Hepatic stellate cell (primary cell): ENCODE measurements around the gene PNMA3.
A peak's percentile ranks its signal among the peaks of the same experiment; 100 is the strongest.
"Not testable (repeated sequence)": the region's sequence is repeated elsewhere in the genome, so short reads cannot be mapped to it uniquely, and the experiment has no call there.

Experiments used
- DNase-seq: peaks from one replicate; pipeline ENCODE4 v3.0.0; 2011; ENCODE audit warnings: low spot score

The PNMA3 gene, protein sequence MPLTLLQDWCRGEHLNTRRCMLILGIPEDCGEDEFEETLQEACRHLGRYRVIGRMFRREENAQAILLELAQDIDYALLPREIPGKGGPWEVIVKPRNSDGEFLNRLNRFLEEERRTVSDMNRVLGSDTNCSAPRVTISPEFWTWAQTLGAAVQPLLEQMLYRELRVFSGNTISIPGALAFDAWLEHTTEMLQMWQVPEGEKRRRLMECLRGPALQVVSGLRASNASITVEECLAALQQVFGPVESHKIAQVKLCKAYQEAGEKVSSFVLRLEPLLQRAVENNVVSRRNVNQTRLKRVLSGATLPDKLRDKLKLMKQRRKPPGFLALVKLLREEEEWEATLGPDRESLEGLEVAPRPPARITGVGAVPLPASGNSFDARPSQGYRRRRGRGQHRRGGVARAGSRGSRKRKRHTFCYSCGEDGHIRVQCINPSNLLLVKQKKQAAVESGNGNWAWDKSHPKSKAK

GRCh38 chrX:153055871-153056749 lies at the start of gene PNMA3:
TSS of gene PNMA3 (plus strand) at chrX:153056470. CDS start at chrX:153057056, 586 bp downstream.
- no peak for DNase-seq

- DNase-seq, result not testable (repeated sequence)
Observed at GRCh38 chrX:153017174-153017573, 39.1 kb upstream of the PNMA3 start.

- no peak for DNase-seq
Observed at GRCh38 chrX:153019166-153019565, 37.1 kb upstream of the PNMA3 start.

DNA sequence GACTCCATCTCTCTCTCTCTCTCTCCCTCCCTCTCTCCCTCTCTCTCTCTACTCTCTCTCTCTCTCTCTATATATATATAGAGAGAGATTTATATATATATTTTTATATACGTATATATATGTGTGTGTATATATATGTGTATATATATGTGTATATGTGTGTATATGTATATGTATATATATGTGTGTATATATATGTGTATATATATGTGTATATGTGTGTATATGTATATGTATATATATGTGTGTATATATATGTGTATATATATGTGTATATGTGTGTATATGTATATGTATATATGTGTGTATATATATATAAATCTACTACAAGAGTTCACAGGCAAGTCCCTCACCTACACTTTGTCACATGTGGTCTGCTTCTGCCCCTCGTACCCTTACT lies 29.8 kb upstream of the PNMA3 start:
- not testable (repeated sequence) for DNase-seq

DNA sequence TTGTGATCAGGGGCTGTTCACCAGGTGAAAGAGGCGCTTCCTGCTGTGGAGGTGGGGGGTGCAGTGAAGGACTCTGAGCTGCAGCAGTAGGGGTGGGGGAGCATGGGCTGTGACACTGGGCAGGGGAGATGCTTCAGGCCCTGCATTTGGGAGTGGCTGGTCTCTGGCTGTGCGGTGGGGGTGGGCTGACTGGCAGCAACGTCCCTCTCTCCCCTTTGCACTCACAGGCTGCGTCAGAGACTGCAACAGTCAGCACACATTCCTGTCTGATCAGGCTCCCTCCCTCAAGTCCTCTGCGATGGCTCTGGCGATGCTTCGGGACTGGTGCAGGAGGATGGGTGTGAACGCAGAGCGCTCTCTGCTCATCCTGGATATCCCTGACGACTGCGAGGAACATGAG lies 27.8 kb upstream of the PNMA3 start:
- DNase-seq, result not testable (repeated sequence)

DNA sequence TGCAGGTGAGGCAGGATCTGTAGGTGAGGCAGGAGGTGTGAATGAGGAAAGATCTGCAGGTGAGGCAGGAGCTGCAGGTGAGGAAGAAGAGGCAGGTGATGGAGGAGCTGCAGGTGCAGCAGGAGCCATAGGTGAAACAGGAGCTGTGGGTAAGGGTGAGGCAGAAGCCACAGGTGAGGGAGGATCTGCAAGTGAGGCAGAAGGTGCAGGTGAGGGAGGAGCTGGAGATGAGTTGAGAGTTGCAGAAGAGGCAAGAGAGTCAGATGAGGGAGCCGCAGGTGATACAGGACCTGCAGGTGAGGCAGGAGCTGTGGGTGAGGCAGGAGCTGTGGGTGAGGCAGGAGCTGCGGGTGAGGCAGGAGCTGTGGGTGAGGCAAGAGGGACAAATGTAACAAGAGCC lies 27.1 kb upstream of the PNMA3 start:
- DNase-seq, result no peak

DNA sequence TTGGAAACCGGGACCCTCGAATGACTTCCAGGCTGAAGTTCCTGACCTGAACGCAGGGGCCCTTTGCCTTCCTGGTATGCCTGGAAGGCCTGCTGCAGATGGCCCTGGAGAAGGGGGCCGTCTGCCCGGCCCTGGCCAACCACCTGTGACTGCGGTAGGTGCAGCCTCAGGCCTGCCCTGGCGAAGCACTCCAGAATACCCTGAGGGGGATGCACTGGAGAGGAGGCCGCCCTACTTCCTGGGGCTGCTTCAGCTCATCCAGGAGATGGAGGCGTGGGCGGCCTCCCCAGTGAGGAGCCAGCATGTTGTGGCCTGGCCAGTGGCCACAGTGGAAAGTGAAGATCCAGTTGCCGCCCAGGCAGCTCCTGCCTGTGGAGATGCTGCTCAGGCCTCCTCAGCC lies 26.4 kb upstream of the PNMA3 start:
- DNase-seq, result no peak

- no peak for DNase-seq
Observed at GRCh38 chrX:153030801-153031200, 25.5 kb upstream of the PNMA3 start.

DNA sequence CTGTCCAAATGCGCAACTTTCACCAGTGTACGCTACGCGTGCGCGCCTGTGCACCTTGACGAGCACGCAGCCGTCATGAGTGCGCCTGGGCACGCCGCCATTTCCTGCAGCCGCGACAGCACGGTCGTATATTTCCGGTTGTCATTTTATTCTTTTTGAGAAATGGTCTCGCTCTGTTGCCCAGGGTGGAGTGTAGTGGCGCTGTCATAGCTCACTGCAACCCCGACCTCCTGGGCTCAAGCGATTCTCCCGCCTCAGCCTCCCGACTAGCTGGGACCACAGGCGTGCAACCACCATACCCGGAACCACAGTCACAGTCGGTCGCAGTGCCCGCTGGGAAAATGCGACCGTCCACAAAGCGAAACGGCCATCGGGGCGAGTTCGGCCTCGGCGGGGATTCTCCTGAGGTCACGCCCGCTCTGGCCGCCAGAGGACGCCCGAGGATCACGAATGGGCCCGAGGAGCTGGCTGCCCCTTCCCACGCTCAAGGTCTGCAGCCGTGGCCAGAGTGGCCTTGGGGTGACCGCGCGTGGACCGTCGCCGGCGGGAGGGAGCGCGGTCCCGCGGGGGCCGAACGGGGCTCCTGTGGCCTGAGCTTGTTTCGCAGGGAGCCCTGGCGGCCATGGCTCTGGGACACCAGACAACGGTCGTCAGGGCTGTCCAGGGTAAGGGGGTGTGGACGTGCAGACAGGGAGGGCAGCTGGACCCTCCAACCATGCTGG lies 23.7 kb upstream of the PNMA3 start:
- peak; percentile 68 for DNase-seq

DNA sequence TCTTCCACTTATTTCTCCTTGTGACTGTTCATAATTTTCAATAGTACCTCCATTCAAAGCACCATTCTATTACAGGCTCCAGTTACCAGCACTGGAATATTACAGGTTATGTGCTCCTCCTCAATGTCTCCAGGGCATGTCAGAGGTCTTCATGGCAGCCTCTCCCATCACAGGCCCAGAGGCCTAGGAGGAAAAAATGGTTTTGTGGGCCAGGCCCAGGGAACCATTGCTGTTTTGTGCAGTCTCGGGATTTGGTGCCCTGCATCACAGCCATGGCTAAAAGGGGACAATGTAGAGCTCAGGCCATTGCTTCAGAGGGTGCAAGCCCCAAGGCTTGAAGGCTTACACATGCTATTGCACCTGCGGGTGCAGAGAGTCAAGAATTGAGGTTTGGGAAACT lies 7.2 kb upstream of the PNMA3 start:
- no peak for DNase-seq

- no peak for DNase-seq
Observed at GRCh38 chrX:153052534-153052933, 3.7 kb upstream of the PNMA3 start.

GRCh38 chrX:153057281-153057680 lies 1.0 kb downstream of the PNMA3 start:
- no peak for DNase-seq

- no peak for DNase-seq
Observed at GRCh38 chrX:153059191-153060094, 3.2 kb downstream of the PNMA3 start.

GRCh38 chrX:153060095-153060445 lies 3.8 kb downstream of the PNMA3 start:
- no peak for DNase-seq

DNA sequence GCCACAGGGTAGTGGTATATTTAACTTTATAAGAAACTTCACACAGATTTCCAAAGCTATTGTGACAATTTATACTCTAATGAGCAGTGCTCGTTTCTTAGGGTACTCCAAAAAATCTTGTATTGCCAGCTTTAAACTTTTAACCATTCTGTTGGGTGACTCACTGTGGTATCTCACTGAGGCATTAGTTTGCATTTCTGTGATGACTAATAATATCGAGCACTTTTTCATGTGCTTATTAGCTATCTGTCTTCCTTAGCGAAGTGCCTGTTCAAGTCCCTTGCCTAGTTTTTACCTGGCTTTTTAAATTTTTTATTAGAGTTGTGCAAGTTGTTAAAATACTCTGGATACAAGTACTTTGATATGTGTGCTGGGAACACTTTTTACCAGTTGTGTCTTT lies 5.5 kb downstream of the PNMA3 start:
- peak; percentile 70 for DNase-seq

GRCh38 chrX:153063315-153063714 lies 7.0 kb downstream of the PNMA3 start:
- no peak for DNase-seq

DNA sequence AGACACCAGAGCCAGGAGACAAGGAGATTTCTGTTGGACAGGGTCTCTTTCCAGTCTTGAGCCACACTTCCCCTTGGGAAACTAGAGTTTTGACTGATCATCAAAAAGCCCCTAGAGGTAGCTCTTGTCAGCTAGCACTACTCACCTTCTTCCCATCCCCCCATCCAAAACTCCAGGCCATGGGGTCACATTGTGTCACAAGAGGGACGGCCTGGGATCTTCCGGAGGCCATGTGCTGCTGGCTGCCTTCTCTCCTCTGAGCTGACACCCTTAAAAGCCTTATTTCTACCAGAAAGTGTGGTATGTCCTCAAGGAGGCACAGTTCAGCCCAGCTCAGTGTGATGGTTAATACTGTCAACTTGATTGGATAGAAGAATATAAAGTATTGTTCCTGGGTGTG lies 7.8 kb downstream of the PNMA3 start:
- DNase-seq, result no peak

- peak; percentile 23 for DNase-seq
Observed at GRCh38 chrX:153065389-153065788, 9.1 kb downstream of the PNMA3 start.

GRCh38 chrX:153066402-153066801 lies 10.1 kb downstream of the PNMA3 start:
- DNase-seq, result not testable (repeated sequence)

DNA sequence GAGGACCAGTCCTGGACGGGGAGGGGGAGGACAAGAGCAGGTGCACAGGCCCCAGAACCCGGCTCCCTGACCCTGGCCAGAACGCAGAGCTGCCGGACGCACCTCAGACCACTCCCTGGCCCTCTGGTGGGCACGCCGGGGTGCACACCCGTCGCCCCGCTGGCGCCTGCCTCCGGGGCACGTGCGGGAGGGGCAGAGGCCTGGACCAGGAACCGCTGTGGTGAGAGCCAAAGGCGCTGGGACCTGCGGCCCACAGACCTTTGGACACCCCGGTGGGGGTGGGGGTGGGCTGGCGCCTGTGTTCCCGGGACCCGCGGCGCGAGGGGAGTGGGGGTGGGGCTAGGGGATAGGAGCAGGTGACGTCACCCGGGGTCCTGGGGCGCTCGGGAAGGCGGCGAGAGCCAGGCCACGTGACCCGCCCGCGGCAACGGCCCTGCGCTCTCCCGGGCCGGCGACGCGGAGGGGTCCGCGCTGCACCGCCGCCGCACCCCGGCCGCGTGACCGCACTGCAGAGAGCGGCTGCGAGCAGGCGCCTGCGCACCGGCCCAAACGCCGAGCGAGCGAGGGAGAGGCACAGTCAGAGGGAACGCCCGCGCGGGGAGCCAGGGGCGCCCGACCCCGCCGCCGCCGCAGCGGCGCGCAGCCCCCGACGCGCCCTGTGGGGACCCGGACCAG lies 15.8 kb downstream of the PNMA3 start, which contains the start of gene PNMA6A:
PNMA6A (plus strand) TSS at position 546 of the 675 bp plus-strand sequence. CDS start 609 bp downstream, outside the sequence.
- not testable (repeated sequence) for DNase-seq

DNA sequence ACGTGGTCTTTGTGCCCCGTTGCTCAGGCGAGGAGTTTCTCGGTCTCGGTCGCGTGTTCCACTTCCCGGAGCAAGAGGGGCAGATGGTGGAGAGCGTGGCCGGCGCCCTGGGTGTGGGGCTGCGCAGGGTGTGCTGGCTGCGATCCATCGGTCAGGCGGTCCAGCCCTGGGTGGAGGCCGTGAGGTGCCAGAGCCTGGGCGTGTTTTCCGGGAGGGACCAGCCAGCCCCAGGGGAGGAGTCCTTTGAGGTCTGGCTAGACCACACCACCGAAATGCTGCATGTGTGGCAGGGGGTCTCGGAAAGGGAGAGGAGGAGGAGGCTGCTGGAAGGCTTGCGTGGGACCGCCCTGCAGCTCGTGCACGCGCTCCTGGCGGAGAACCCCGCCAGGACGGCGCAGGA lies 17.1 kb downstream of the PNMA3 start:
- DNase-seq, result not testable (repeated sequence)
